ENCODE measurements around the gene SRGAP3. TPM values are rescaled to one million over a fixed set of nuclear protein-coding genes. Genes with fewer than 3 reads are reported as not detected.

SRGAP3 gene
- total RNA-seq, 4 donors from 2014 or later, result 7.5 to 33.8 (median 16.0) TPM

DNA sequence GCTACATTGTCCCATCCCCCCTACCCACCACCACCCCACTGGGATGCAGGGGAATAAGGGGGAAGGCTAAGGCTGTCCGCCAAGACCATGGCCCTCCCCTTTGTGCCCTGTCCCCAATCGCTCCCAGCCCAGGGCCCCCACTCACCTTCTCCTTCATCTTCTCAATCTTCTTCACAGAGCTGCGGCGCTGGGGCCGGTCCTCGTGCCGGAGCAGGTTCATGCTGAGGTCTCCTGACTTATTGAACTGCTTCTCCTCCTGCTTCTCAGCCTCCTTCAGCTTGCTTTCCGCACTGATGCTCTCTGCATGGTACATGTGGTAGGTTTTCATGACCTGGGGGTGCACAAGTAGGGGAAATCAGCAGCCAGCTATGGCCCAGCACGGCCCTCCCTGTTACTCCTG lies 185.2 kb downstream of the SRGAP3 start:
- 84 to 100% methylated on average over 1 to 9 of the region's 9 CpGs for WGBS, 2 donors (ENCODE audit: low coverage in 1 of 2)
- H3K27me3 ChIP-seq, result no peaks in the 10 kb centered on the region
- in situ Hi-C loops (cut with MboI; ENCODE audit: low pct_ligation_motif_present in 1 of 4, low pct_unique_long_range_greater_than_20kb in 1 of 4, low sequenced_read_pairs in 3 of 4) (loop anchor here in 2 of 4 donors (10.0 kb wide), 2 partner anchors 69 to 89 kb away; no protein-coding TSS in a partner anchor), intact Hi-C loops (cut with DNase I; ENCODE audit: low total_unique reads) (no loop called here)
- H3K27ac ChIP-seq, result no peak overlapping the region
- TF ChIP-seq POLR2AphosphoS5 (IDR thresholded peaks at IDR 0.05) (no peak), POLR2A (IDR thresholded peaks at IDR 0.05) (no peak), EP300 (IDR thresholded peaks at IDR 0.05; ENCODE audit: low read depth) (no peak), CTCF (IDR thresholded peaks at IDR 0.05) (no peak)
- no peaks in the 10 kb centered on the region for H3K36me3 ChIP-seq
- no peak for DNase-seq
- no peak overlapping the region for H3K4me3 ChIP-seq
- H3K4me1 ChIP-seq, result no peaks in the 10 kb centered on the region
- no peaks in the 10 kb centered on the region for H3K9me3 ChIP-seq

DNA sequence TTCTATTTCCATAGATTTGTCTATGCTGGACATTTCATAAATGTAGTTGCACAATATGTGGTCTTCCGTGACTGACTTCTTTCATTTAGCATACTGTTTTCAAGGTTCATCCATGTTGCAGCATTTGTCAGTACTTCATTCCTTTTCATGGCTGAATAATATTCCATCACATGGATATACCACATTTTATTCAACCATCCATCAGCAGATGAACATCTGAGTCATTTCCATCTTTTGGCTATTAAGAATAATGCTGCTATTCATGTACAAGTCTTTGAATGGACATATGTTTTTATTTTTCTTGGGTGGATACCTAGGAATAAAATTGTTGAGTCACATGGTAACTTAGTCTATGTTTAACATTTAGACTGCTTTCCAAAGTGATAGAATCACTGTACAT lies 186.9 kb downstream of the SRGAP3 start:
- no peak overlapping the region for H3K4me3 ChIP-seq
- in situ Hi-C loops (cut with MboI; ENCODE audit: low pct_ligation_motif_present in 1 of 4, low pct_unique_long_range_greater_than_20kb in 1 of 4, low sequenced_read_pairs in 3 of 4) (loop anchor here in 2 of 4 donors (10.0 kb wide), 2 partner anchors 68 to 88 kb away; no protein-coding TSS in a partner anchor), intact Hi-C loops (cut with DNase I; ENCODE audit: low total_unique reads) (no loop called here)
- H3K27ac ChIP-seq, result no peak overlapping the region
- DNase-seq, result no peak
- TF ChIP-seq POLR2AphosphoS5 (IDR thresholded peaks at IDR 0.05), result no peak
- no peak for TF ChIP-seq POLR2A (IDR thresholded peaks at IDR 0.05)
- TF ChIP-seq CTCF (IDR thresholded peaks at IDR 0.05), result no peak
- no peak for TF ChIP-seq EP300 (IDR thresholded peaks at IDR 0.05; ENCODE audit: low read depth)
- WGBS, 2 donors (ENCODE audit: low coverage in 1 of 2), result 48 to 83% methylated on average over 1 of the region's 1 CpG
- H3K27me3 ChIP-seq, result no peaks in the 10 kb centered on the region
- no peaks in the 10 kb centered on the region for H3K9me3 ChIP-seq
- no peaks in the 10 kb centered on the region for H3K4me1 ChIP-seq
- H3K36me3 ChIP-seq, result no peaks in the 10 kb centered on the region

GRCh38 chr3:9061634-9062033 lies 187.8 kb downstream of the SRGAP3 start:
- in situ Hi-C loops (cut with MboI; ENCODE audit: low pct_ligation_motif_present in 1 of 4, low pct_unique_long_range_greater_than_20kb in 1 of 4, low sequenced_read_pairs in 3 of 4), result loop anchor here in 2 of 4 donors (10.0 kb wide), 2 partner anchors 67 to 87 kb away; no protein-coding TSS in a partner anchor
- H3K27ac ChIP-seq, result no peak overlapping the region
- 84 to 90% methylated on average over 1 to 2 of the region's 2 CpGs for WGBS, 2 donors (ENCODE audit: low coverage in 1 of 2)
- H3K4me1 ChIP-seq, result no peaks in the 10 kb centered on the region
- H3K4me3 ChIP-seq, result no peak overlapping the region
- H3K27me3 ChIP-seq, result no peaks in the 10 kb centered on the region
- no peaks in the 10 kb centered on the region for H3K9me3 ChIP-seq
- no peaks in the 10 kb centered on the region for H3K36me3 ChIP-seq
- intact Hi-C loops (cut with DNase I; ENCODE audit: low total_unique reads), result no loop called here
- DNase-seq, result no peak
- TF ChIP-seq POLR2A (IDR thresholded peaks at IDR 0.05) (no peak), CTCF (IDR thresholded peaks at IDR 0.05) (no peak), POLR2AphosphoS5 (IDR thresholded peaks at IDR 0.05) (no peak), EP300 (IDR thresholded peaks at IDR 0.05; ENCODE audit: low read depth) (no peak)

DNA sequence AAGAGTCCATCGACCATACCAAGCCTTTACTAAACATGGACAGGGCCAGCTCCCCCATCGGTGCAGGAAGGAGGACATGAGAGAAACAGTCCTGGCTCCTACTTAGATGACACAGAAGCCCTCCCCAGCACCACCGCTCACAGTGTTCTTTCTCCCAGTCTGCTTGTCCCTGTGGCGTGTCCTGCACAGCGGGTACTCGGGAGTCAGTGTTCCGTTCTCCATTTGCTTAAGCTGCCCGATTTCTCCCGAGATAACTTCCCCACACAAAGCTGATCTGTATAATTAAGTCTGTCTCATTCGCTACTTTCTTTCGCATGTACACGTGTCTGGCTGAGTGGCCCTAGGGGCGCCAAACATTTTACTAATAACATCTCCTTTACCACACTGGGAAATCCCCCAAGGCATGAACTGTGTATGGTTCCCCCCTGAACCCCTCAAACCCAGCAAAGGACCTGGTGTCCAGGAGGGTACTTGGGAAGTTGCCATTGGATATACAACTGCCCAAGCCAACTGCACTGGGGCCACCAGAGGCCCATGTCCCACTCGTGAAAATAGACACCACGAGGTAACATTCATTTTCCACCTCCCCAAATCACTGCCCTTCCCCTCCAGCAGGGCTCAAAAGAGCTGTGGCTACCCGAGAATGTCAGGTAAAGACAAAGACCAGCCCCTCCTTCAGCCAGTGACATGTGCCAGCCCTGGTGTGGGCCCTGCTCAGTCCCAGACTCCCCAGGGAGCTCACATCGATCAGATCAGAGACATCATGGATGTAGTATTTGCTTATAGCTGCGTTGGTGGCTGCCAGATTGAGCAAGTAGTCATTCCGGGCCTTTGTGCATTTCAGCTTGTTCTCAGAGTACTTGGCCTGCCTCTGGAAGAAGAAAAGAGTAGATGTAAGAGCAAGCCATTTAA lies 189.7 kb downstream of the SRGAP3 start:
- 75 to 84% methylated on average over 7 to 19 of the region's 19 CpGs for WGBS, 2 donors (ENCODE audit: low coverage in 1 of 2)
- Histone ChIP-seq H3K36me3 (no peaks in the 10 kb centered on the region), H3K4me1 (no peaks in the 10 kb centered on the region), H3K27ac (no peak overlapping the region), H3K4me3 (no peak overlapping the region), H3K27me3 (no peaks in the 10 kb centered on the region), H3K9me3 (no peaks in the 10 kb centered on the region)
- no peak for TF ChIP-seq CTCF (IDR thresholded peaks at IDR 0.05)
- no peak for TF ChIP-seq POLR2A (IDR thresholded peaks at IDR 0.05)
- TF ChIP-seq EP300 (IDR thresholded peaks at IDR 0.05; ENCODE audit: low read depth), result no peak
- no peak for TF ChIP-seq POLR2AphosphoS5 (IDR thresholded peaks at IDR 0.05)
- DNase-seq, result no peak
- in situ Hi-C loops (cut with MboI; ENCODE audit: low pct_ligation_motif_present in 1 of 4, low pct_unique_long_range_greater_than_20kb in 1 of 4, low sequenced_read_pairs in 3 of 4), result loop anchor here in 2 of 4 donors (10.0 kb wide), 2 partner anchors 65 to 85 kb away; no protein-coding TSS in a partner anchor
- intact Hi-C loops (cut with DNase I; ENCODE audit: low total_unique reads), result no loop called here
